Activated T-cell treated with anti-CD3 and anti-CD28 coated beads, Interleukin-2, amount 50 U/mL, for 4 hours (primary cell): Measurements from ENCODE around the gene CHMP6. TPM values are rescaled to one million over a fixed set of nuclear protein-coding genes. Genes with fewer than 3 reads are reported as not detected.

Source experiments
- ATAC-seq, 2 donors: fragments of 200-7000 bp; cut with Tn5 transposase; one replicate each; pipeline ENCODE4 v1.10.0; 2021
- DNase-seq: peaks from one replicate; pipeline ENCODE4 v3.0.0-alpha.2; 2020
- H3K27me3 Mint-ChIP-seq: one replicate; pipeline ENCODE4 v1.8.0; 2021; ENCODE audit warnings: low read depth, mixed read lengths
- H3K36me3 Mint-ChIP-seq: one replicate; pipeline ENCODE4 v1.8.0; 2022; ENCODE audit warnings: mixed read lengths; ENCODE audit not compliant: insufficient read depth
- H3K4me1 Mint-ChIP-seq: one replicate; pipeline ENCODE4 v1.8.0; 2021; ENCODE audit warnings: low read depth, mixed read lengths
- H3K4me3 Mint-ChIP-seq: one replicate; pipeline ENCODE4 v1.8.0; 2021; ENCODE audit warnings: mild to moderate bottlenecking, moderate library complexity, mixed read lengths
- H3K9me3 Mint-ChIP-seq: one replicate; pipeline ENCODE4 v1.8.0; 2021; ENCODE audit warnings: mixed read lengths
- total RNA-seq, 3 donors: library from RNA; stranded (reverse); gene quantifications; one replicate each; pipeline ENCODE4 v1.2.1, GENCODE V29; 2021

CHMP6 gene
- total RNA-seq = 10 to 100 TPM; 35.7 to 42.4 (median 42.1) TPM

GRCh38 chr17:80991645-80992076 is at the start of gene CHMP6:
TSS of gene CHMP6 (plus strand) at chr17:80991841. CDS start at chr17:80991919, 78 bp downstream.
- Mint-ChIP-seq H3K36me3 (peaks cover 2% of the 10 kb centered on the region), H3K4me3 (peak within 1 kb of the TSS; percentile 79), H3K9me3 (no peaks in the 10 kb centered on the region), H3K27me3 (no peaks in the 10 kb centered on the region), H3K4me1 (peaks cover 24% of the 10 kb centered on the region)
- DNase-seq (peak; percentile 64), ATAC-seq (peak; percentile 74 to 77)

GRCh38 chr17:80942423-80943345 is 49.0 kb upstream of the CHMP6 start:
- ATAC-seq (no peak), DNase-seq (no peak)
- peaks cover 22% of the 10 kb centered on the region for H3K4me1 Mint-ChIP-seq

GRCh38 chr17:80943346-80944145 is 48.1 kb upstream of the CHMP6 start:
- H3K4me3 Mint-ChIP-seq = no peak overlapping the region
- H3K4me1 Mint-ChIP-seq = peaks cover 15% of the 10 kb centered on the region
- no peaks in the 10 kb centered on the region for H3K9me3 Mint-ChIP-seq
- no peak for ATAC-seq
- H3K36me3 Mint-ChIP-seq = peaks cover 26% of the 10 kb centered on the region
- no peaks in the 10 kb centered on the region for H3K27me3 Mint-ChIP-seq
- no peak for DNase-seq

More at GRCh38 chr17:80942423-80943345, 49.0 kb upstream of the CHMP6 start:
- Mint-ChIP-seq H3K4me3 (no peak overlapping the region), H3K9me3 (no peaks in the 10 kb centered on the region), H3K36me3 (peaks cover 26% of the 10 kb centered on the region), H3K27me3 (no peaks in the 10 kb centered on the region)

- no peak for DNase-seq
- Mint-ChIP-seq H3K4me3 (no peak overlapping the region), H3K36me3 (peaks cover 26% of the 10 kb centered on the region), H3K4me1 (peaks cover 7% of the 10 kb centered on the region), H3K9me3 (no peaks in the 10 kb centered on the region), H3K27me3 (no peaks in the 10 kb centered on the region)
- ATAC-seq = no peak
Observed at GRCh38 chr17:80944326-80944725, 47.3 kb upstream of the CHMP6 start.

GRCh38 chr17:80945736-80946135 is 45.9 kb upstream of the CHMP6 start:
- DNase-seq (no peak), ATAC-seq (no peak)
- Mint-ChIP-seq H3K4me3 (no peak overlapping the region), H3K36me3 (peaks cover 29% of the 10 kb centered on the region), H3K4me1 (peaks cover 2% of the 10 kb centered on the region), H3K9me3 (no peaks in the 10 kb centered on the region), H3K27me3 (no peaks in the 10 kb centered on the region)

GRCh38 chr17:80946449-80946848 is 45.2 kb upstream of the CHMP6 start:
- no peak for DNase-seq
- Mint-ChIP-seq H3K27me3 (no peaks in the 10 kb centered on the region), H3K4me1 (peaks cover 2% of the 10 kb centered on the region), H3K36me3 (peaks cover 29% of the 10 kb centered on the region), H3K4me3 (no peak overlapping the region), H3K9me3 (no peaks in the 10 kb centered on the region)
- no peak for ATAC-seq

- ATAC-seq (no peak), DNase-seq (no peak)
- Mint-ChIP-seq H3K4me3 (no peak overlapping the region), H3K9me3 (no peaks in the 10 kb centered on the region), H3K4me1 (peaks cover 1% of the 10 kb centered on the region), H3K27me3 (no peaks in the 10 kb centered on the region), H3K36me3 (peaks cover 29% of the 10 kb centered on the region)
Observed at GRCh38 chr17:80947200-80947940, 44.3 kb upstream of the CHMP6 start.

- Mint-ChIP-seq H3K9me3 (no peaks in the 10 kb centered on the region), H3K4me1 (no peaks in the 10 kb centered on the region), H3K4me3 (no peak overlapping the region), H3K27me3 (no peaks in the 10 kb centered on the region), H3K36me3 (peaks cover 26% of the 10 kb centered on the region)
- no peak for DNase-seq
- no peak for ATAC-seq
Observed at GRCh38 chr17:80948019-80948975, 43.3 kb upstream of the CHMP6 start.

GRCh38 chr17:80948976-80949450 is 42.6 kb upstream of the CHMP6 start:
- H3K27me3 Mint-ChIP-seq = no peaks in the 10 kb centered on the region
- H3K9me3 Mint-ChIP-seq = no peaks in the 10 kb centered on the region
- ATAC-seq (no peak), DNase-seq (no peak)
- no peak overlapping the region for H3K4me3 Mint-ChIP-seq
- H3K4me1 Mint-ChIP-seq = no peaks in the 10 kb centered on the region
- peaks cover 25% of the 10 kb centered on the region for H3K36me3 Mint-ChIP-seq

- Mint-ChIP-seq H3K4me3 (no peak overlapping the region), H3K27me3 (no peaks in the 10 kb centered on the region), H3K36me3 (peaks cover 20% of the 10 kb centered on the region), H3K4me1 (no peaks in the 10 kb centered on the region), H3K9me3 (no peaks in the 10 kb centered on the region)
- no peak for DNase-seq
- no peak for ATAC-seq
Observed at GRCh38 chr17:80949451-80950421, 41.9 kb upstream of the CHMP6 start.

- H3K27me3 Mint-ChIP-seq = no peaks in the 10 kb centered on the region
- no peak overlapping the region for H3K4me3 Mint-ChIP-seq
- DNase-seq (no peak), ATAC-seq (no peak)
- H3K9me3 Mint-ChIP-seq = no peaks in the 10 kb centered on the region
- peaks cover 25% of the 10 kb centered on the region for H3K36me3 Mint-ChIP-seq
- H3K4me1 Mint-ChIP-seq = no peaks in the 10 kb centered on the region
Observed at GRCh38 chr17:80950466-80951120, 41.0 kb upstream of the CHMP6 start.
